ENCODE measurements around the gene STXBP2.

DNA sequence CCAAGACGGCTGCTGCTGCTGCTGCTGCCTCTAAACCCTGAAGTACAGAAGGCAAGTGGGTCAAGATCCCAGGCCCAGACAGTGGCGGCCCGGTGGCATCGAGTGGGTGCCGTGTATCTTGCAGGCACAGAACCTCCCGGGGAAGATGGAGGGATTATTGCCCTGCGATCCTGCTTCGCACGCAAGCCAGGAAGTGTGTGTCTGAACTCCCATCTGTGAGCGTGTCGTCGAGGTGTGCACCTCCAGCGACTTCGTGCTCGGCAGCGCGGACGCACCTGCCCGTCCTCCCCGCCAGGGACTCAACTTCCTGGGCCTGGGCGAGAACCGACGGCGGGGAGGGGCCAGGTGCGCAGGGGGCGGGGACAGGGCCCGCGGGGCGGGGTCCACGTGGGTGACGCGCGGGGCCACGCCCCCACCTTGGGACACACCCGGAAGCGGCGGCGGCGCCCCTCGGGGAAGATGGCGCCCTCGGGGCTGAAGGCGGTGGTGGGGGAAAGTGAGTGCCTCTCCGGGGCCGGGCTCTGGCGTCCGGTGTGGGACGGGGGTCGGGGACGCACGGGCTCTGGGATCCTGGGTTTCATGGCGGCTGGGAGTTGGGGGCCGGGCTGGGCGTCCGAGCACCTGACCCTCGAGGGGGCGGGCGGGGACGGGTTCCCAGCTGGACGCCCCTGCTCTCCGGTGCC, at the start of gene STXBP2:
- TF ChIP-seq CTCF (IDR thresholded peaks at IDR 0.05) (no peak), SIN3A (IDR thresholded peaks at IDR 0.05; ENCODE audit: borderline replicate concordance, insufficient read depth, low read depth, low read length) (0 out of 2 replicates have a peak, but pooled peaks have one; percentile 72), POLR2AphosphoS5 (IDR thresholded peaks at IDR 0.05; ENCODE audit: low read depth, low read length) (peak; percentile 49)
